Measurements from ENCODE around the gene PHKB. TPM values are rescaled to one million over a fixed set of nuclear protein-coding genes. Genes with fewer than 3 reads are reported as not detected.
"Not testable (repeated sequence)": the region's sequence is repeated elsewhere in the genome, so short reads cannot be mapped to it uniquely, and the experiment has no call there.

The PHKB gene
- total RNA-seq, 1 donor from 2014 or later = 14.6 TPM

GRCh38 chr16:47553853-47554564 is 92.9 kb downstream of the PHKB start:
- H3K4me3 ChIP-seq = no peak overlapping the region
- no peak for TF ChIP-seq CTCF (IDR thresholded peaks at IDR 0.05)
- H3K27ac ChIP-seq = no peak overlapping the region
- H3K36me3 ChIP-seq = peaks cover 3 to 56% of the 10 kb centered on the region in 2 donors
- intact Hi-C loops (cut with DNase I) = no loop called here
- no peaks in the 10 kb centered on the region for H3K4me1 ChIP-seq
- no peak for DNase-seq (ENCODE audit: low spot score in 2 of 2)
- peaks cover 0 to 25% of the 10 kb centered on the region in 2 donors for H3K9me3 ChIP-seq
- no peaks in the 10 kb centered on the region for H3K27me3 ChIP-seq

GRCh38 chr16:47554587-47554986 is 93.5 kb downstream of the PHKB start:
- H3K27ac ChIP-seq; H3K4me3 ChIP-seq; H3K27me3 ChIP-seq; DNase-seq (ENCODE audit: low spot score in 2 of 2); intact Hi-C loops (cut with DNase I); H3K4me1 ChIP-seq: not testable (repeated sequence)
- Histone ChIP-seq H3K9me3 (peaks cover 0 to 25% of the 10 kb centered on the region in 2 donors), H3K36me3 (peaks cover 3 to 51% of the 10 kb centered on the region in 2 donors)

GRCh38 chr16:47561286-47561685 is 100.2 kb downstream of the PHKB start:
- peaks cover 0 to 3% of the 10 kb centered on the region in 2 donors for H3K36me3 ChIP-seq
- TF ChIP-seq CTCF (IDR thresholded peaks at IDR 0.05) = no peak

GRCh38 chr16:47562366-47562765 is 101.2 kb downstream of the PHKB start:
- Histone ChIP-seq H3K27ac (no peak overlapping the region), H3K4me1 (no peaks in the 10 kb centered on the region), H3K4me3 (no peak overlapping the region), H3K9me3 (peaks cover 0 to 3% of the 10 kb centered on the region in 2 donors), H3K27me3 (no peaks in the 10 kb centered on the region), H3K36me3 (peaks cover 0 to 3% of the 10 kb centered on the region in 2 donors)
- TF ChIP-seq CTCF (IDR thresholded peaks at IDR 0.05) = no peak
- no peak for DNase-seq (ENCODE audit: low spot score in 2 of 2)
- intact Hi-C loops (cut with DNase I) = no loop called here

More at GRCh38 chr16:47561286-47561685, 100.2 kb downstream of the PHKB start:
- Histone ChIP-seq H3K4me1 (no peaks in the 10 kb centered on the region), H3K27ac (no peak overlapping the region), H3K4me3 (no peak overlapping the region), H3K9me3 (no peaks in the 10 kb centered on the region), H3K27me3 (no peaks in the 10 kb centered on the region)
- DNase-seq (ENCODE audit: low spot score in 2 of 2) = no peak
- intact Hi-C loops (cut with DNase I) = no loop called here

- peak; percentile 29 to 73 for DNase-seq (ENCODE audit: low spot score in 2 of 2)
- TF ChIP-seq CTCF (IDR thresholded peaks at IDR 0.05) = no peak
- no peaks in the 10 kb centered on the region for H3K27me3 ChIP-seq
- H3K9me3 ChIP-seq = peaks cover 0 to 6% of the 10 kb centered on the region in 2 donors
- H3K4me3 ChIP-seq = no peak overlapping the region
- intact Hi-C loops (cut with DNase I) = no loop called here
- H3K4me1 ChIP-seq = no peaks in the 10 kb centered on the region
- no peaks in the 10 kb centered on the region for H3K36me3 ChIP-seq
- H3K27ac ChIP-seq = no peak overlapping the region
These were observed 104.3 kb downstream of the PHKB start for GRCh38 chr16:47565454-47565853.

- no peak for TF ChIP-seq CTCF (IDR thresholded peaks at IDR 0.05)
- intact Hi-C loops (cut with DNase I) = no loop called here
- Histone ChIP-seq H3K27me3 (no peaks in the 10 kb centered on the region), H3K4me3 (no peak overlapping the region), H3K36me3 (no peaks in the 10 kb centered on the region), H3K9me3 (peaks cover 0 to 6% of the 10 kb centered on the region in 2 donors), H3K4me1 (no peaks in the 10 kb centered on the region), H3K27ac (no peak overlapping the region)
- no peak for DNase-seq (ENCODE audit: low spot score in 2 of 2)
These were observed 106.2 kb downstream of the PHKB start for GRCh38 chr16:47567321-47567720.

Measured in ascending aorta (tissue), 2 donors.